Mammary epithelial cell (primary cell): ENCODE data around the gene GRAMD1B.

ENCODE experiments used
- CTCF ChIP-seq, 2 donors: IDR thresholded peaks in 1 of 2; conservative IDR thresholded peaks in 1 of 2; 2 replicates each; pipeline ENCODE4 v1.5.1; 2011 to 2012; ENCODE audit warnings: inconsistent platforms in 2 of 2, low read length in 2 of 2, mild to moderate bottlenecking in 2 of 2, control low read depth in 1 of 2, low read depth in 1 of 2; ENCODE audit not compliant: insufficient read depth in 1 of 2; ENCODE audit errors: extremely low read depth in 1 of 2
- EZH2 ChIP-seq: IDR thresholded peaks from 2 replicates; pipeline ENCODE4 v1.6.1; 2012; ENCODE audit warnings: low read length, inconsistent platforms, borderline replicate concordance

DNA sequence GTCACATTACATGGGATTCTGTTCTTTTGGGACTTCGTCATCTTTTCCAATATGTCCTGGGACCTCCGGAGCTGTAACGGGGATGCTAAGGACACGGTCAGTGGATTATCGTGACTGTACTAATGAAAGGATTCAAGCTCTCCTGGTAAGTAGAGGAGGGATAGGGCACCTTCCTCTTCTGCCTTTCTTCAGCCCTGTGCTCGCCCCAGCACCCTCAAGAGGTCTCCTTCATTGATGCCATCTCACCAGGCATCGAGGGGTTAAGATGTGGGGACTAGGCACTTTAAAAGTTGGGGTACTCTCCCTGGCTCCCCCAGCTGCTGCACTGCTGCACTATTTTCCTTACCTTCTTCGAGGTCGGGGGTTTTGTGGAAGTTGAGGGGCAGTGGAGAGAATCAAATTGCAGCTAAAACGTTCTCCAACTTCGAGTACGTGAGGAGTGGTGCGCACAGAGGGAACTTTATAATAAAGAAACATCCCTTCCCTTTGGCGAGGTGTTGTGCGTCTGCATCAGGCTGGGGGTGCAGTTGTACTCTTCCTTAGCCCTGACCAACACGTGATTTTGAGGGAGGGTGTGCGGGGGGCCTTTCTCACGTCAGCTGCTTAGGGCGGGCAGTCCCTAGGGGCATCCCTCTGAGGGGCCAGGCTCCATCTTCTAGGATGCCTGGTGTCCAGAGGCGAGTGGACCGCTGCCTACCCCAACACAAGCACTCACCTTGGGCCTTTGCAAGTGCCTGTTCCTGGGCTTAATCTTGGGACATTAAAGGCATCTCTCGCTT lies 96.1 kb downstream of the GRAMD1B start:
- TF ChIP-seq CTCF (conservative IDR thresholded peaks at IDR 0.05 in 1 of 2, IDR thresholded peaks at IDR 0.05 in 1 of 2; ENCODE audit: extremely low read depth in 1 of 2, insufficient read depth in 1 of 2, low read depth in 1 of 2, low read length in 2 of 2) (no peak), EZH2 (no peak)
